PC-9 (cell line): Measurements from ENCODE around the gene ZNF879. TPM values are rescaled to one million over a fixed set of nuclear protein-coding genes. Genes with fewer than 3 reads are reported as not detected.

Experiments
- BruUV-seq: library from RNA; stranded (reverse); fragments of 400-500 nt; replicated peaks from 2 replicates; lab custom pipeline; 2021; lab: Mats Ljungman, UMichigan
- CTCF ChIA-PET: fragments of 300-600 bp; sonication (Branson Sonifier 250); formaldehyde crosslinking; loops from one replicate; lab custom pipeline; 2022; ENCODE audit warnings: antibody characterized with exemption; lab: Charles Lee
- POLR2A ChIA-PET: fragments of 300-600 bp; sonication (Branson Sonifier 250); formaldehyde crosslinking; loops from one replicate; lab custom pipeline; 2022; ENCODE audit warnings: antibody characterized with exemption; ENCODE audit not compliant: unreplicated experiment; lab: Charles Lee
- DNase-seq, 2 experiments: peaks; one replicate each; pipeline versions ENCODE4 v3.0.0 to v3.0.0-alpha.2; 2015 to 2022; ENCODE audit warnings: mixed read lengths in 1 of 2
- H2AFZ ChIP-seq: fragments of 200-600 bp; sonication (generic); 2 replicates; pipeline ENCODE4 v1.8.1; 2017; ENCODE audit warnings: antibody characterized with exemption
- H3F3A ChIP-seq: fragments of 200-600 bp; sonication (generic); 2 replicates; pipeline ENCODE4 v1.8.1; 2017; ENCODE audit warnings: antibody characterized with exemption, mild to moderate bottlenecking, low read depth; ENCODE audit not compliant: insufficient read depth
- H3K27ac ChIP-seq: fragments of 200-600 bp; sonication (generic); 2 replicates; pipeline ENCODE4 v1.6.1; 2016; ENCODE audit warnings: mixed run types
- H3K27me3 ChIP-seq: fragments of 200-600 bp; sonication (generic); 2 replicates; pipeline ENCODE4 v1.6.1; 2016; ENCODE audit warnings: low read depth, mixed run types; ENCODE audit not compliant: insufficient read depth
- H3K36me3 ChIP-seq: fragments of 200-600 bp; sonication (generic); 2 replicates; pipeline ENCODE4 v1.6.1; 2016; ENCODE audit warnings: low read depth, mixed run types
- H3K4me1 ChIP-seq: fragments of 200-600 bp; sonication (generic); replicated peaks from 2 replicates; pipeline ENCODE4 v1.6.1; 2016; ENCODE audit warnings: mixed run types; ENCODE audit not compliant: insufficient read depth
- H3K4me2 ChIP-seq: fragments of 200-600 bp; sonication (generic); 2 replicates; pipeline ENCODE4 v1.6.1; 2017; ENCODE audit warnings: mixed run types
- H3K4me3 ChIP-seq: fragments of 200-600 bp; sonication (generic); 2 replicates; pipeline ENCODE4 v1.6.1; 2016; ENCODE audit warnings: mixed run types
- H3K79me2 ChIP-seq: fragments of 200-600 bp; sonication (generic); 2 replicates; pipeline ENCODE4 v1.6.1; 2017; ENCODE audit warnings: low read depth, mixed run types
- H3K9me2 ChIP-seq: fragments of 200-600 bp; sonication (generic); 2 replicates; pipeline ENCODE4 v1.8.1; 2017; ENCODE audit warnings: mild to moderate bottlenecking; ENCODE audit not compliant: insufficient read depth
- H3K9me3 ChIP-seq: fragments of 200-600 bp; sonication (generic); 2 replicates; pipeline ENCODE4 v1.8.1; 2016; ENCODE audit warnings: low read depth; ENCODE audit not compliant: insufficient read depth
- H4K20me1 ChIP-seq: fragments of 200-600 bp; sonication (generic); 2 replicates; pipeline ENCODE4 v1.8.1; 2017; ENCODE audit not compliant: insufficient read depth
- CTCF ChIP-seq: fragments of 200-600 bp; sonication (generic); conservative IDR thresholded peaks from 2 replicates; pipeline ENCODE4 v1.6.1; 2017; ENCODE audit warnings: mixed run types, antibody characterized with exemption, mild to moderate bottlenecking, moderate library complexity
- EZH2 ChIP-seq: fragments of 200-600 bp; sonication (generic); IDR thresholded peaks from 2 replicates; pipeline ENCODE4 v1.8.0; 2017; ENCODE audit warnings: antibody characterized with exemption, low read depth
- intact Hi-C: fragments of 100-400 bp; cut with micrococcal nuclease; formaldehyde crosslinking; loops from one replicate; pipeline ENCODE4 v1.10.0; 2022; ENCODE audit not compliant: unreplicated experiment
- total RNA-seq: library from RNA; stranded (reverse); gene quantifications from 2 replicates; pipeline ENCODE4 v1.2.3, GENCODE V29; 2021

ZNF879 gene
- total RNA-seq, 1 experiment from 2014 or later: 0.24 TPM

GRCh38 chr5:178983728-178984127, 39.9 kb upstream of the ZNF879 start:
- H2AFZ ChIP-seq: no peak overlapping the region
- no peak for TF ChIP-seq CTCF
- no peak for TF ChIP-seq EZH2
- no peaks in the 10 kb centered on the region for H3K4me1 ChIP-seq
- no peak overlapping the region for H3K4me3 ChIP-seq
- H3K9me3 ChIP-seq: no peaks in the 10 kb centered on the region
- H3K79me2 ChIP-seq: no peaks in the 10 kb centered on the region
- peaks cover 63% of the 10 kb centered on the region for H3K27me3 ChIP-seq
- DNase-seq: no peak
- ChIA-PET POLR2A (no interaction called here), CTCF (no interaction called here)
- H4K20me1 ChIP-seq: no peaks in the 10 kb centered on the region
- no peak overlapping the region for H3K27ac ChIP-seq
- H3F3A ChIP-seq: no peaks in the 10 kb centered on the region
- no TSS peak for BruUV-seq
- H3K36me3 ChIP-seq: no peaks in the 10 kb centered on the region
- no peak overlapping the region for H3K4me2 ChIP-seq
- intact Hi-C loops: no loop called here
- H3K9me2 ChIP-seq: no peaks in the 10 kb centered on the region

- H3F3A ChIP-seq: no peaks in the 10 kb centered on the region
- H3K9me3 ChIP-seq: no peaks in the 10 kb centered on the region
- H4K20me1 ChIP-seq: no peaks in the 10 kb centered on the region
- no peaks in the 10 kb centered on the region for H3K36me3 ChIP-seq
- CTCF ChIA-PET: no interaction called here
- H3K4me1 ChIP-seq: no peaks in the 10 kb centered on the region
- H3K9me2 ChIP-seq: no peaks in the 10 kb centered on the region
- TF ChIP-seq CTCF (no peak), EZH2 (no peak)
- peaks cover 60% of the 10 kb centered on the region for H3K27me3 ChIP-seq
- no peak overlapping the region for H3K4me2 ChIP-seq
- intact Hi-C loops: no loop called here
- H2AFZ ChIP-seq: no peak overlapping the region
- H3K79me2 ChIP-seq: no peaks in the 10 kb centered on the region
- no peak overlapping the region for H3K4me3 ChIP-seq
- POLR2A ChIA-PET: no interaction called here
- no TSS peak for BruUV-seq
- H3K27ac ChIP-seq: no peak overlapping the region
- DNase-seq: no peak
Measured at GRCh38 chr5:178984145-178985072, 39.2 kb upstream of the ZNF879 start.

GRCh38 chr5:178986326-178986960, 37.2 kb upstream of the ZNF879 start:
- peaks cover 53% of the 10 kb centered on the region for H3K27me3 ChIP-seq
- H2AFZ ChIP-seq: no peak overlapping the region
- H4K20me1 ChIP-seq: no peaks in the 10 kb centered on the region
- no peak for TF ChIP-seq EZH2
- TF ChIP-seq CTCF: no peak
- no peaks in the 10 kb centered on the region for H3K79me2 ChIP-seq
- H3K36me3 ChIP-seq: no peaks in the 10 kb centered on the region
- BruUV-seq: no TSS peak
- H3K4me1 ChIP-seq: no peaks in the 10 kb centered on the region
- no peak overlapping the region for H3K27ac ChIP-seq
- no peak overlapping the region for H3K4me3 ChIP-seq
- no peaks in the 10 kb centered on the region for H3F3A ChIP-seq
- CTCF ChIA-PET: no interaction called here
- no peak overlapping the region for H3K4me2 ChIP-seq
- intact Hi-C loops: no loop called here
- no peaks in the 10 kb centered on the region for H3K9me2 ChIP-seq
- DNase-seq: no peak
- H3K9me3 ChIP-seq: no peaks in the 10 kb centered on the region
- POLR2A ChIA-PET: no interaction called here
